Neural cell (in vitro differentiated cells): ENCODE results near the gene COIL.

Experiments
- EZH2 ChIP-seq: fragments of 200-600, 300-800 bp; shearing (Covaris generic), sonication (generic); IDR thresholded peaks from 2 replicates; pipeline ENCODE4 v1.6.1; 2014; ENCODE audit warnings: antibody characterized with exemption, low read length, borderline replicate concordance, mild to moderate bottlenecking; ENCODE audit not compliant: insufficient read depth, poor library complexity, severe bottlenecking
- RAD21 ChIP-seq: fragments of 450-650 bp; conservative IDR thresholded peaks from 2 replicates; pipeline ENCODE4 v1.6.1; 2014; ENCODE audit warnings: antibody characterized with exemption, mild to moderate bottlenecking, moderate library complexity
- SMC3 ChIP-seq: fragments of 450-650 bp; conservative IDR thresholded peaks from 2 replicates; pipeline ENCODE4 v1.6.1; 2014; ENCODE audit warnings: antibody characterized with exemption, mild to moderate bottlenecking, moderate library complexity; ENCODE audit not compliant: poor library complexity
- TF ChIP-seq, protein P1 (sequence below): fragments of 450-650 bp; IDR thresholded peaks from 2 replicates; pipeline ENCODE4 v1.5.1; 2014; ENCODE audit warnings: antibody characterized with exemption, mild to moderate bottlenecking, moderate library complexity; ENCODE audit not compliant: poor library complexity, severe bottlenecking

DNA sequence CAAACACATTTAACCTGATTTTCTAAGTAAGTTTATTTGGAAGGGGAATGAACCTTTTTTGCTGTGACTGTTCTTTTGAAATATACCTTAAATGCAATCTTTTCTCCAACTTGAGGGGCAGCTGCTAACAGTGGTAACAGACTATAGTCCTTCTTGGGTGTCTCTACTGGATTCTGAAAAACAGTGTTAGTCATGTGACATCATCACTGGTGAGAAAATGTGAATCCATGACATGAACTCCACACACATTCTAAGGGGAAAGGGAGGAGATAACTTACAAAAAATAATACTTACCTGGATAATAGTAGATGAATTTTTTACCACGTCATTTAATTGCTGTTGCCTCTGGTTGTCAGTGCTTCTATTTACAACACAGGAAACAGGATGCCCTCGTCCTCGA lies 11.3 kb downstream of the COIL start:
- TF ChIP-seq, protein P1, sequence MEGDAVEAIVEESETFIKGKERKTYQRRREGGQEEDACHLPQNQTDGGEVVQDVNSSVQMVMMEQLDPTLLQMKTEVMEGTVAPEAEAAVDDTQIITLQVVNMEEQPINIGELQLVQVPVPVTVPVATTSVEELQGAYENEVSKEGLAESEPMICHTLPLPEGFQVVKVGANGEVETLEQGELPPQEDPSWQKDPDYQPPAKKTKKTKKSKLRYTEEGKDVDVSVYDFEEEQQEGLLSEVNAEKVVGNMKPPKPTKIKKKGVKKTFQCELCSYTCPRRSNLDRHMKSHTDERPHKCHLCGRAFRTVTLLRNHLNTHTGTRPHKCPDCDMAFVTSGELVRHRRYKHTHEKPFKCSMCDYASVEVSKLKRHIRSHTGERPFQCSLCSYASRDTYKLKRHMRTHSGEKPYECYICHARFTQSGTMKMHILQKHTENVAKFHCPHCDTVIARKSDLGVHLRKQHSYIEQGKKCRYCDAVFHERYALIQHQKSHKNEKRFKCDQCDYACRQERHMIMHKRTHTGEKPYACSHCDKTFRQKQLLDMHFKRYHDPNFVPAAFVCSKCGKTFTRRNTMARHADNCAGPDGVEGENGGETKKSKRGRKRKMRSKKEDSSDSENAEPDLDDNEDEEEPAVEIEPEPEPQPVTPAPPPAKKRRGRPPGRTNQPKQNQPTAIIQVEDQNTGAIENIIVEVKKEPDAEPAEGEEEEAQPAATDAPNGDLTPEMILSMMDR: no peak
- no peak for TF ChIP-seq SMC3
- no peak for TF ChIP-seq EZH2
- TF ChIP-seq RAD21: no peak
